HL-60 (cell line): ENCODE measurements around the gene HLA-DRA.

Experiments
- DNase-seq, 2 experiments: peaks; one replicate each; pipeline ENCODE4 v3.0.0-alpha.2; 2010 to 2020; ENCODE audit warnings: low read depth in 1 of 2, low spot score in 1 of 2
- H3K27ac ChIP-seq: fragments of 250-450 bp; sonication (Bioruptor Pico); replicated peaks from 2 replicates; pipeline ENCODE4 v1.5.1; 2020; ENCODE audit warnings: mild to moderate bottlenecking, moderate library complexity
- H3K27me3 ChIP-seq: fragments of 250-450 bp; sonication (Bioruptor Pico); 2 replicates; pipeline ENCODE4 v1.5.1; 2021; ENCODE audit warnings: mild to moderate bottlenecking, moderate library complexity; ENCODE audit not compliant: insufficient read depth, poor library complexity, severe bottlenecking
- H3K4me3 ChIP-seq: replicated peaks from 2 replicates; pipeline ENCODE4 v1.5.1; 2011; ENCODE audit warnings: mild to moderate bottlenecking, control low read depth, low read length; ENCODE audit not compliant: insufficient read depth
- CTCF ChIP-seq: IDR thresholded peaks from one replicate; pipeline ENCODE4 v1.5.1; 2011; ENCODE audit warnings: low read length, control low read depth, inconsistent platforms; ENCODE audit not compliant: insufficient read depth
- GABPA ChIP-seq: IDR thresholded peaks from 2 replicates; pipeline ENCODE4 v1.6.1; 2012; ENCODE audit warnings: low read depth
- POLR2AphosphoS5 ChIP-seq: IDR thresholded peaks from 2 replicates; pipeline ENCODE4 v1.6.1; 2012; ENCODE audit warnings: low read depth
- REST ChIP-seq: IDR thresholded peaks from 2 replicates; pipeline ENCODE4 v1.6.1; 2012; ENCODE audit warnings: low read depth; ENCODE audit not compliant: insufficient replicate concordance
- SPI1 ChIP-seq: IDR thresholded peaks from 2 replicates; pipeline ENCODE4 v1.6.1; 2012; ENCODE audit warnings: low read depth, mild to moderate bottlenecking, borderline replicate concordance

HLA-DRA gene

GRCh38 chr6:32396028-32396427 lies 43.7 kb upstream of the HLA-DRA start:
- Histone ChIP-seq H3K4me3 (no peak overlapping the region), H3K27me3 (peaks cover 7% of the 10 kb centered on the region), H3K27ac (no peak overlapping the region)
- no peak for DNase-seq
- no peak for TF ChIP-seq REST
- no peak for TF ChIP-seq GABPA
- no peak for TF ChIP-seq SPI1
- TF ChIP-seq CTCF = no peak
- TF ChIP-seq POLR2AphosphoS5 = no peak

- Histone ChIP-seq H3K4me3 (no peak overlapping the region), H3K27me3 (peaks cover 7% of the 10 kb centered on the region), H3K27ac (no peak overlapping the region)
- TF ChIP-seq CTCF = no peak
- DNase-seq = no peak
Observed at GRCh38 chr6:32397252-32397920, 42.3 kb upstream of the HLA-DRA start.

- Histone ChIP-seq H3K27ac (no peak overlapping the region), H3K27me3 (peaks cover 7% of the 10 kb centered on the region), H3K4me3 (no peak overlapping the region)
- TF ChIP-seq CTCF = no peak
- TF ChIP-seq SPI1 = no peak
- TF ChIP-seq GABPA = no peak
- TF ChIP-seq POLR2AphosphoS5 = no peak
- no peak for DNase-seq
Observed at GRCh38 chr6:32401284-32401963, 38.3 kb upstream of the HLA-DRA start.

- DNase-seq = no peak
- no peak overlapping the region for H3K4me3 ChIP-seq
- H3K27me3 ChIP-seq = peaks cover 4% of the 10 kb centered on the region
- no peak overlapping the region for H3K27ac ChIP-seq
- TF ChIP-seq CTCF = no peak
- TF ChIP-seq POLR2AphosphoS5 = no peak
- TF ChIP-seq GABPA = no peak
- TF ChIP-seq SPI1 = no peak
- TF ChIP-seq REST = no peak
Observed at GRCh38 chr6:32402812-32403211, 36.9 kb upstream of the HLA-DRA start.
